Ammon's horn (tissue), 1 donor: Measurements from ENCODE around the gene SHISAL1.
"Not testable (repeated sequence)": the region's sequence is repeated elsewhere in the genome, so short reads cannot be mapped to it uniquely, and the experiment has no call there.

Source experiments
- DNase-seq: peaks from one replicate; pipeline ENCODE4 v3.0.0-alpha.2; 2016; ENCODE audit warnings: low spot score

Gene SHISAL1

DNA sequence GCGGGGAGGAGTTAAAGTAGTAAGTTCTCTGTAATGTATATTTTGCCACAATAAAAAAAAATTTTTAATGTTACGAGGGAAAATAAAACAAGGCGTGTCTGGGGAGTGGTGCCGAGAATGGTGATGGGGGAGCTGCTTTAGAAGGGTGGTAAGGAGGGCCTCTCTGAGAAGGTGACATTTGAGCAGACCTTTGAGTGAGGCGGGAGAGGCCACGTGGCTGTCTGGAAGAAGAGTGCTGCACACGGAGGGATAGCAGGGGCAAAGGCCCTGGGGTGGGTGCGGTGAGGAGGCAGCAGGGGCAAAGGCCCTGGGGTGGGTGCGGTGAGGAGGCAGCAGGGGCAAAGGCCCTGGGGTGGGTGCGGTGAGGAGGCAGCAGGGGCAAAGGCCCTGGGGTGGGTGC, 10.4 kb downstream of the SHISAL1 start:
- DNase-seq: not testable (repeated sequence)

DNA sequence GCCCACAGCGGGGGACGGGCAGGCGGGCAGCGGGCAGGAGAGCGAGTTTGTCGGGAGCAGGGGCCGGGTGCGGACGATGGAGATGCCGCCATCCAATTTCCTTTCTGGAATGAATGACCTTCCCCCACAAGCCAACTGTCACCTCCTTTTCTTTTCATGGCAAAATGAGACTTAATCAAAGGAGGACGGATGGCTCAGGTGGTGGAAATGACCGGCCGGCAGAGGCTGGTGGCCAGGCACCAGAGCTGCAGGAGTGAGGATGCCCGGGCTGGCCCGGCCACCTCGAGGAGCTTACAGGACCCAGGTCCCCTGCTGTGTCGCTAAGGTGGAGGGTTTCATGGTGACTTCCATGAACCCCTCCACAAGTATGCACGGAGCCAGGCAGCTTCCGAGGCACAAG, 11.7 kb downstream of the SHISAL1 start:
- no peak for DNase-seq

DNA sequence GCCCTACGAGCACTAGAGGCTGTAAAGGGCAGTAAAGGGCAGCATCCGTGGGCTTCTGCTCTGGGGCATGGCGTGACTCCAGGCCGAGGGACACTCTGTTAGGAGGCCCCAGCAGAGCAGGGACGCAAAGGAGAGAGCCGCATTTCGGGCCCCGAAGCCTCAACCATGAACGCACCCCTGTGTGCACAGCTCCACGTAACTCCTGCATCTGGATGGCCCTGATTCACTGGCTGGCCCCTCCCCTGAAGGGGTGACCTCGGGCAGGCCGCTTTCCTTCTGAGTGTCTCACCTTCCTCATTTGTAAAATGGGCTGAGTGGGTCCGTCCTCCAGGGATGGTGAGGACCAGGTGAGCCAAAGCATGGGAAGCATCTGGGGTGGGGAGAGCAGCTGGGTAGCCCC, 13.6 kb downstream of the SHISAL1 start:
- DNase-seq: no peak

DNA sequence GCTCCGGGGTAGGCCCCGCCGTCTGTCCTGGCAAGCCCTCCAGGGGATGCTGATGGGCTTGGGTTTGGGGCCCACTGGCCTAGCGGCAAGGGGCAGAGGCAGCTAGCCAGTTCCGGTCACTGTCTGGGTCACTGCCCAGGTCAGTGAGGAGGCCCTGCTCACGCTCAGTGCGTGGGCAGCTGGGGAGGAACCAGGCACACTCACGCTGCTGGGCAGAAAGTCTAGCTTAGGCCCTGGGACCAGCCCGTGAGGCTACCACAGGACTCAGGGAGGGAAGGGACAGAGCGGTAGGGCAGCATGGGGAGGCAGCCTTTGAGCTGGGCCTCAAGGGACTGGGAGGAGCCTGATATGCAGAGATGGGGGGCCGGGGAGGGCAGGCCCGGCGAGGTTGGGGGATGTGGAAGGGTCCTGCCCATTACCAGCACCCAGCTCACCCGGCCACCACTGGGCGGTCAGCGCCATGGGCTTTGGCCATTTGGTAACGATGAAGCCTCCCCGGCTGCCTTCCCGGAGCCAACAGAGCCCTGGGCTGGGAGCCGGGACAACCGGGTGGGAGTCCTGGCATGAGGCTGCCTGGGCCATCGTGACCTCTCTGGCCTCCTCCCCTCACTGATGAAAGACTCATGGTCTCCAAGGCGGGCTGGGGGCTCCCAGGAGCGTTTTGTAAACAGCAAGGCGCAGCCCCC, 14.2 kb downstream of the SHISAL1 start:
- DNase-seq: no peak

DNA sequence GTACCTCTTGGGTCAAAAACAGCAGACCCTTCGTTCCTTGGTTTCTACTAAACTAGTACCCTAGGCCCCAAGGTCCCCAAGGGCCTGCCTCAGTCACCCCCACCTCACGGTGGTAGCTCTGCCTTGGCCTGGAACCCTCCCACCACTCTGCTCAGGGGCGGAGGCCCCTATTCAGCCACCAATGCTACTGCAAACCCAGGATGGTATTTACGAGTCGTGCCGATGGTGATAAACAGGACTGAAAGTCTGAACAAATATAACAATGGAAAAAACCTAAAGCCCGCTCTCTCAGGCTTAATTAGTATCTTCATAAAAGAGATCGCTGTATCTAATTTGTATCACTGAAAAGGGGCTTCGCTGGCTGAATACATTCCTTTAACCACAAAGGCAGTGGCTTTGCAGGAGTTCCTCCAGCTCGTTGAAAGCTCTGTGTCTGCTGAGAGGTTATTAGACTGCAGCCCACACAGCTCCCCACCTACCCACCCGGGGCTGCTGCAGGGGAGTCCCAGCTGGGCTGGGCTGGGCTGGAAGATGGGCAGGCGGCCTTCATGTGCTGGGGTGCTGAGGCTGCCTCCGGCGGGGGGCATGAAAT, 15.2 kb downstream of the SHISAL1 start:
- no peak for DNase-seq

DNA sequence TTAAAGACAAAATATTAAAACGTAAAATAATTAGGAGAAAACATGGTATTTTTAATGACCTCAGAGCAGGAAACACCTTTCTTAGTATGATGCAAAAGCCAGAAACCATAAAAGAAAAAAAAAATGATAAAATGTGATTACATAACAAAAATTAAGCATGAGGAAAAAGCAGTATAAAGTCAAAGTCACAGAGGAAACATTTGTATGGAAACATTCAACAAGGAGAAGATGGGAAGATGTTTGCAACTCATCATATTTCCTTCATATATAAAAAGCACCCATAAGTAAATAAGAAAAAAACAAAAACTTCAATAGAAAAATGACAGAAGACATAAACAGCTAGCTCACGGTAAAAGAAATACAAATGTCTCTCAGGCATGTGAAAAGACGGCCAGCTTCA, 17.3 kb downstream of the SHISAL1 start:
- no peak for DNase-seq

DNA sequence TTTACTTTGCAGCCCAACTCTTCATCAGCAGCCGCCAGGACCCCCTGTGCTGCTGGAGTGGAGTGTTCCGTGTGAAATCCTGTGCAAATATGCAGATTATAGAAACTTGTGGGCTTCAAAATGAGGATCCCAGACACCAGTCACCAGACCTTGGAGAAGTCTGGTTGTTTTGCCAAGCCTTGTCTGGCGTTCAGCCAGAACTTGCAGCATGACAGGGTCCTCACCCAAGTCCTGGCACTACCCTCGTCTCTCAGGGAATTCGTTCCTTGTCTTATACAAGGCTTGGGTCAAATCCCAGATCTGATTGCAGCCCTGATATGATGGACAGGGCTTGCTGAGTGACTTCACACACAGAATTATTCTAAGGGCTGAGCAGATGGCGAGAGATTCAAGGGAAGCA, 18.9 kb downstream of the SHISAL1 start:
- DNase-seq: no peak

DNA sequence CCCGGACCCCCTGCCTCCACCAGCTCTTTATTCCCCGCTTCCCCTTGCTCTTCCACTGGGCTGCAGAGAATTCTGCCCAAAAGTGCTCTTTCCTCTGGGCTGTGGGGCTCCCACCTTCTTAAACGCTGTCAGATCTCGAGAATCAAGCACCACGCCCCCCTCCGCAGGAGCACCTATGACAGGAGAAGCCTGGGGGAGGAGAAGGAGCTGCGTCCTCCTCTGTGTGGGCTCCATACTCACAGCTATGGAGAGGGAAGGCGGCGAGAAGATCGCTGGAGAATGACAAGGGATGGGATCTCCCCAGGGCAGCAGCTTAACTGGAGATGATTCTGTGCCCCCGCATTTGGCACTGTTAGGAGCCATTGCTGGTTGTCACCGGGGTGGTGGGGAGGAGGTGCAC, 19.7 kb downstream of the SHISAL1 start:
- DNase-seq: no peak

DNA sequence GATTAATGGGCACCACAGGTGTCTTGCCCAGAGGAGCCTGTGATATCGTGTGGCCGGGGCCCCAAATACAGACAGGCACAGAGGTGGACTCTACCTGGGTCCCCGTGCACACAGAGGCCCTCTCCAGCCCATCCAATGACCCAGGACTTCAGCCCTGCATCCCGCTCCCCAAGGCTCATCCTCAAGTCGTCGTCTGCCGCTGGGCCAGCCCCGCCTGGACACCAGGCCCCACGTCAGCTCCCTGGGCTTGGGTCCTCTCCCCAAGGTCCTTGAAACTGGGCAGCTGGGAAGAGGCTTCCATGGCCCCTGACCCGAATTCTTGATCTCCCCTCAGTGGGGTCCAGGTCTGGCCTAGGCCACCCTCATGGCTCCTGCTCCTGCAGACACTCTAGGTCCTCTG, 20.2 kb downstream of the SHISAL1 start:
- no peak for DNase-seq

DNA sequence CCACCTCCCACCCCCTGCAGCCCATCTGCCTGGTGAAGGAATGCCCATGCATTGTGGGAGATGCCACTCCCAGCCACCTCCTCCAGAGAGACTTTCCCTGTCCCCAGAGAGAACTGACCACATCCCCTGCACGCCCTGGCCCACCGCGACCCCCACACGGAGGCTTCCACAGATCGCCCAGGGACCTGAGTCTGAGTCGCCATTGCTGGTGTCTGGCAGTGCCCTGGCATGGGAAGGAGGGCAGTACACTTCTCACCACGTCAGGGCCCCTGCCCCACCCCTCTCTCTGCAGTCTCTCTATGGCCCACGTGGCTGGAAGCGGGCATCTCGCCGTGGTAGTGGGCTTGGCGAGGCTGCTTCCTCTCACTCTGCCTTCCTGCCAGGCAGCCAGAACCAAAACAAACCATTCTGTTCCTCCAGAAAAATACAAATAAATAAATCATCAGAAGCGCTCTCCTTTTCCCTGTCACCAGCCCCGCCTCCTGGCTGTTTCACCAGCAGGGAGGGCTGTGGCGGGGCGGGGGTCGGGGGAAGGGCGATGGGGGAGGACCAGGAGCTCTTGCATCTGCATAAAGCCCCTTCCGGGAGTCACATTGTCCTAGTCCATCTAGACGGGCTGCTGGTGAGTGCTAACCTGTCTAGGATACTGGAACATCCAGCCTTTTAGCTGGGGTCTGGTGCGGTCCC, 20.9 kb downstream of the SHISAL1 start:
- no peak for DNase-seq

DNA sequence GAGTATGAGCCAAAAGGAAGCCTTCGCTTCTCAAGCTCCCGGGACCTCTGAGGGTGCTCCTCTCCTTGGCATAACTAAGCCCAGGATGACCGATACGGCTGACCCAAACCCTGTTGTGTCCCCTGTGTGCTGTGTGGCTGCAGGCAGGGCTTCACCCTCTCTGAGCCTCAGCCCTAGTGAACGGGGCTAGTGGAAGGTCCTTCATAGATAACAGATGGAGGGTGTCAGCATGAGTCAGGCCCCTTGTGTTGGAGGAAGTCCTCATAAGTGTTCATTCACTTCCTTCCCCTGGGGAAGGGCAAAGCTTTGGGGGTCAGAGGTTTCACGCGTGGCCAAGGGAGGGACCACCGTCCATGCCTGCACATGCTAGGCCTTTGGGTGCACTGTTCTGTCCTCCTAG, 21.5 kb downstream of the SHISAL1 start:
- DNase-seq: no peak

DNA sequence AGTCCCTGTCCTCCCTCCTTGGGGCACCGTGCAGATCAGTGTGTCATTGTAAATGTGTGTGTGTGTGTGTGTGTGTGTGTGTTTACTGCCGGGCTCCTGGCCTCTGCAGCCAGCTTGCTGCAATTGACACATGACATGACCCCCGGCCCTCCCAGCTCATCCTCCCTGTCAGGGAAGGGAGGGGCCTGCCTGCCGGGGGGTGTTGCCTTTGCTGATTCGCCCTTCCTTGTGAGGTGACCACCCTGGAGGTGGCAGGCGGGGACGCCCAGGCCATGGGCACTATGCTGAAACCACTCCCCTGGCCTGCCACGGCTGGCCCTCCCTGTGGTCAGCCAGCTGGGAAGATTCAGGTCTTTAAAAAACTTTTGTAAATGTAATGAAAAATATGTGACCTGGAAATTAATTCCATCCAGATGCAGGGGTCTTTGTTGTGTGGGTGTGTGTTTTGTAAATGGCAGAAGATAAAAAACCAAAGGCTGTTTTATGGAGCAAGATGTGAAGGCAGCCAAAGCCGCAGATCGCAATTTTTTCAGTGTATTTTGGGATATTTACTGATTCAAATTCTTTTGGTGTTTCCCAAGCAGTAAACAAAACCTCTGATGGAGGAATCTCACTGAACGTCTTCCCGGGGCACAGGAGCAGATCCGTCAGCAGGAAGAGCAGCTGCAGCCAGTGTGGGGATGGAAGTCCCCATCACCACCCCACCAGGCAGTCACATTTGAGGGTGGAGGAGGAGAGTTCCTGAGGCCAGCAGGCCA, 23.2 kb downstream of the SHISAL1 start:
- no peak for DNase-seq

DNA sequence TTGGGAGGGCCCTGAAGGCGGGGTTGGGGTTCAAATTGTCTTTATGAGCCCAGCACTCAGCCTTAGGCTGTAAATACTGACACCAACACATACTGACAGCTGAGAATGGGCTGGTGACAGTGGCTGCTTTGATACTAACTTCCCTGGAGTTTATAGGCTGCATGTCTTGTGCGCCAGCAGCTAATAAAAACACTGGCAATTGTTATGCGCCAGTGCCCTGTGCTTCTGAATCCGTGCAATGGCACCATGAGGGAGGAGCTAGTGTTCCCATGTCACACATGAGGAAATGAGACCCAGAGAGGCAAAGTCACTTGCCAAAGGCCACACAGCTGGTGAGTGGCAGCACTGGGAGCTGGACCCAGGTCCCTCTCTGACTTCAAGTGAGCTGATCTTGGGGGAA, 23.8 kb downstream of the SHISAL1 start:
- no peak for DNase-seq

DNA sequence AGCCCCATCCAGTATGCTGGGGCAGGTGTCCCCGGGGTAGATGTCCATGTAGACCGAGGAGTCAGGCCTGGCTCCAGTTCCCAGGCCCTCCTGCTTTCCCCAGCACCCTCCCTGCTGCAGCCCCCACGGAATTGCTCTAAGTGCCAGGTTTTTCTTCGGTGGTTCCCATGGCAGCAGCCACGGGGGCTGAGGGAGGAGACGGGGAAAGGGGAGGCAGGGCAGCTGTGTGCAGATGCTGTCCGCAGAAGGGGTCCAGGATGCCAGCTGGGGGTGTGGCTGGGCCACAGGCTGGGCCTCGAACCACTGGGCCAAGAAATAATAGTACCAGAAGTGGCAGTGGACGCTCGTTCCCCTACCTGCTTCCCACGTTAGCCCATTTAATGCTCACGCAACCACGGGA, 25.0 kb downstream of the SHISAL1 start:
- no peak for DNase-seq

DNA sequence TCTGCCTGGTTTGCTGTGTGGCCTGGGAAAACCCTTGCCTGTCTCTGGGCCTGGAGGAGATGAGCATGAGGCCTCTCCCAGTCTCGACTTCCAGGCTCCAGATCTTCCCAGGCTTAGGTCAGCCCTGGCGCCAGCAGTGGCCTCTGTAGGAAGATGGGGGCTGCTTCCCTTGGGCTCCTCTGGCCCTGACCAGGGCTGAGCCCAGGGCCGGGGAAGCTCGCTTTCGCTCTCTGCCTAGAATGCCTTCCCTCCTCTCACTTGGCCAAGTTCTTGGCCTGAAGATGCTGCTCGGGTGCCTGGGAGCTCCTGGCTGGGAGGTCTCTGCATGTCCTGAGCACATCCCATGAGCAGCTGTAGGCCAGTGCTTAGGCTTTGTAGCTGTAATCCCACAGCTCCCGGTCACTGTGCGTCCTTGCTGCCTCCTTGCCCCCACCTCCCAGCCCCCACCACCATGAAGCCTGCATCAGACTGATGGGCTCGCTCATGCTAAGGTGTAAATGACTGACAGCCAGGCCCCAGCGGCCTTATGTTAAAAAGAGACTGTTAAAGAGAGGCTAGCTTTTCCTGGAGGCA, 25.5 kb downstream of the SHISAL1 start:
- DNase-seq: no peak

DNA sequence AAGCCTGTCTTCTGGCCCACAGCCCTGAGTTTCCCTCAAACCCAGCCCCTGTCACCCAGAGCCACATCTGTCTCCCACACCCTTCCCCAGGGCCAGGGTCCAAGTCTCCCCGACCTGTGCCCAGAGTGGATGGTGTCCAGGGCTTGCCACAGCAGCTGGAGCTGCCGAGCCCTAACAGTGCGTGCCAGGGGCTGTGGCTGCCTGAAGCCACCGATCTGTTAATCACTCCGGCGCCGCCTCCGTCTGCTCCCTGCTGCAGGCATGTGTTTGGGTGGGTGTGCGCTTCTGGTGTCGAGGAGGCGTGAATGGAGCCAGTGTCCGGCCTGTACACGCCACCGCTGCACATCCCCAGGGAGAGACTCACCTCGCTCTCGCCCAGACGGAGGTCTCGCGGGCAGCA, 26.1 kb downstream of the SHISAL1 start:
- DNase-seq: peak; percentile 26

DNA sequence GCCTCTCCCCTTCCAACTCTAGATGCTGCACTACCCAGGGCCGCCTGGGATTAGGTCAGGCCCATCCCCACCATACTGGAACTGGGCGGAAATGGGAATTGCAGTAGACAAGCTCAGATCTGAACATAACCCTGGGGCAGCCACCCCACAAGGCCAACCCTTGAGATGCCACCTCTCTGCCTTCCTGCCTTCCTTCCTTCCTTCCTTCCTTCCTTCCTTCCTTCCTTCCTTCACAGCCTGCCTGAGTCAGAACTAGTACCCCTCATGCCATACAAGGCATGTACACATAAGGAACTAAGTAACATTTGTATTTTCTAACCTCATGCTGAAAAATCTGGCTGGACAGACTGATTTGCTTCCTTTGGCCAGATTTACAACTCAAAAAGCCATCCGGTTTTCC, 28.0 kb downstream of the SHISAL1 start:
- DNase-seq: no peak

DNA sequence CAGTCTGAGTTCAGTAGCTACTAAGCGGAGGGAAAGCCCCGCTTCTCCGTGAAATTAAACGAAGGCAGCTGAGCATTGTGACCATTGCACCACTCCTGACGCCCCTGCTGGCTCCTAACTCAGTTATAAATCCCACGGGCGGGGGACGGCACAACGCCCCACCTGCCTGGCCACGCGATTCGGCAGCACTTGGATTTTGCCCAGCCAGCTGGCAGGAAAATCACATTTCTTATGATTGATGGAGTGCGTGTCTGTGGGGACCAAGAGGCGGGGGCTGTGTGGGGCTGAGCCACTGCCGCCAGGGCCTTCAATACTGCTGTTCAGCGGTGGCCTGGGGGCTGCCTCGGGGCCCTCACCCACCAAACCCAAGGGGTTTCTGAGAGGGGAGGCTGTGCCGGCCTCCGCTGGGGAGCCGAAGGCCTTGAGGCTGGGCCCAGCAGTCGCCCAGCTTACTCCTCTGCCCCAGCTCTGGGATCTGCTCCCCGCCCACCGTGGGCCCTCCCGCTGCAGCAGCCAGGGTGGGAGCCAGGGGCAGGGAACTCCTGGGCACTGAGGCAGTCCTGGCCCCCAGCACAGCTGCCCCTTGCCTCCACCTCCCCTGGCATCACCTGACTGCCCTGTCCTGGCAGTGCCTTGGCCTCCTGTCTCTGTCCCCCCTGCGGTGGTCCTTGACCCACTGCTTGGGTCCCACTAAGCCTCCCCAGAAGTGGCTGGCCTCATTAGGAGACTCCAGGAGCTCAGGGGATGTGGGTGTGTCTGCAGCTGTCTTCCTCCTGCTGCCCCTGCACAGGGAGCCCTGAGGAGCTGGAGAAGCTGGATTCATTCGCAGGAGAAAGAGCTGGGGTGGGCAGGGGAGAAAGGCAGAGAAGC, 30.7 kb downstream of the SHISAL1 start:
- DNase-seq: no peak

DNA sequence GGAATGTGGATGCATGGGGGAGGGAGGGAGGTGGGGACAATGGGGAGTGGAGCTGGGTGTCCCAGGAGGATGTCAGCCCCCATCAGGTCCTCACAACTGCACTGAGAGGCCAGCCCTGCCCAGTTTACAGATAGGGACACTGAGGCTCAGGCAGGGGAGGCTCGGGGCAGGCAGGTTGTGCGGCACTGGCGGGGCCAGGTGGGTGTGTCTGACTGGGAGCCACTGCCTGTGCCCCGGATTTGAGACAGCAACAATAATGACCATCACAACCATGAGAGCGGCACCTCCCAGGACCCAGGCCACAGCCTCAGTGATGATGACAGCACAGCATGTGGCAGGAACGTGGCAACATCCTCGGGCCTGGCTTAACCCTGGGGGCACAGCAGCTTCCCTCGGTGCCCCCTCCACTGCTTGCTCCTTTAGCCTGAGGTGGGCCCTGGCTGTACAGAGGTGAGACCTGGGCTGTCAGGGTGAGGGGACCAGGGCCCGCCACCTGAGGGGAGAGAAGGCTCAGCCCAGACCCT, 32.0 kb downstream of the SHISAL1 start:
- DNase-seq: no peak

DNA sequence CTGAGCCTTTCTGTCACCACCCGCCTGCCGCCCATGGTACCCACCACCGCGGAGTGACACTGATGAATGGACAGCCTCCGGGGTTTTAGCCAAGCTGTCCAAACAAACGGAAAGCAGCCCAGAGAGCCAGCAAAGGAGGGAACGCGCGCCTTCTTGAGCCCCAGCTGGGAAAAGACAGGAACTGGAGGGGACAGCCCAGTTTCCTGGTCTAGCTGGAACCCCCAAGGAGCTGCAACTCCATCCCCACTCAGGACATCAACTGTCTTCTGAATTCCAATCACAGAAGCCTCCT, 33.7 kb downstream of the SHISAL1 start:
- no peak for DNase-seq

DNA sequence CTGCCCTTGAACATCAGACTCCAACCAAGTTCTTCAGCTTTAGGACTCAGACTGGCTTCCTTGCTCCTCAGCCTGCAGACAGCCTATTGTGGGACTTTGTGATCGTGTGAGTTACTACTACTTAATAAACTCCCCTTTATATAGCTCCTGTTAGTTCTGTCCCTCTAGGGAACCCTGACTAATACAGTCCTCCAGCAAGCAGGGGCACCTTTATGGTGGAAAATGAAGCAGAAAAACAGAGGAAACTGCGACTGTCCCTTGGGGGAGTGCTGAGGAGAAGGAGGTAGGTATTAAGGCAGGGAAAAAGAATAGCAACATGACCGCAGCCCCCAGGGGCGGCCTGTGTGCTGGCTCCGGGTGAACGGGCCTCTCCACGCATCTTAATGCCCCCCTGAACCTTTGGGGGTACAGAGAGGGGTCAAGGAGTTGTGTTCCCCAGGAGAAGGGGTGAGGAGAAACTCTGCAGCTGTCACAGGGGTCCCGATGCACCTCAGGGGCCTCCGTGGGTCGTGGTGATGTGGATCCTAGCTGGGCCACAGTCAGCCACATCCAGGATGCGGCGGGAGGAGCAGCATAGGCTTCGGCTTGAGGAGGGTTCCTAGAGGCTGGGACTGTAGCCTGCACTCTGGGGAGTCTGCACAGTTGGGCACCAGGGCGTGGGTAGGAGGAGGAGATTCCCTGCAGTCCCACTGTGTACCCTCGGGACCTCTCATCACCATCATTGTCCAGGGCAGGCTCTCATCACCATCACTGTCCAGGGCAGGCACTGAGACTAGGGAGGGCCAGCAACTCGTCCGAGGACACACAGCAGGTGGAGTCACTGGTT, 34.3 kb downstream of the SHISAL1 start:
- DNase-seq: no peak
